Activated T-cell treated with anti-CD3 and anti-CD28 coated beads, Interleukin-2, amount 50 U/mL, for 4 hours (primary cell): ENCODE data around the gene ZRANB2. TPM values are rescaled to one million over a fixed set of nuclear protein-coding genes. Genes with fewer than 3 reads are reported as not detected.

Experiments
- ATAC-seq, 2 donors: fragments of 200-7000 bp; cut with Tn5 transposase; one replicate each; pipeline ENCODE4 v1.10.0; 2021
- DNase-seq: peaks from one replicate; pipeline ENCODE4 v3.0.0-alpha.2; 2020
- H3K27me3 Mint-ChIP-seq: one replicate; pipeline ENCODE4 v1.8.0; 2021; ENCODE audit warnings: low read depth, mixed read lengths
- H3K36me3 Mint-ChIP-seq: one replicate; pipeline ENCODE4 v1.8.0; 2022; ENCODE audit warnings: mixed read lengths; ENCODE audit not compliant: insufficient read depth
- H3K4me1 Mint-ChIP-seq: one replicate; pipeline ENCODE4 v1.8.0; 2021; ENCODE audit warnings: low read depth, mixed read lengths
- H3K4me3 Mint-ChIP-seq: one replicate; pipeline ENCODE4 v1.8.0; 2021; ENCODE audit warnings: mild to moderate bottlenecking, moderate library complexity, mixed read lengths
- H3K9me3 Mint-ChIP-seq: one replicate; pipeline ENCODE4 v1.8.0; 2021; ENCODE audit warnings: mixed read lengths
- total RNA-seq, 3 donors: library from RNA; stranded (reverse); gene quantifications; one replicate each; pipeline ENCODE4 v1.2.1, GENCODE V29; 2021

ZRANB2 gene
- total RNA-seq, 3 donors from 2014 or later: 95.0 to 106 (median 98.8) TPM

DNA sequence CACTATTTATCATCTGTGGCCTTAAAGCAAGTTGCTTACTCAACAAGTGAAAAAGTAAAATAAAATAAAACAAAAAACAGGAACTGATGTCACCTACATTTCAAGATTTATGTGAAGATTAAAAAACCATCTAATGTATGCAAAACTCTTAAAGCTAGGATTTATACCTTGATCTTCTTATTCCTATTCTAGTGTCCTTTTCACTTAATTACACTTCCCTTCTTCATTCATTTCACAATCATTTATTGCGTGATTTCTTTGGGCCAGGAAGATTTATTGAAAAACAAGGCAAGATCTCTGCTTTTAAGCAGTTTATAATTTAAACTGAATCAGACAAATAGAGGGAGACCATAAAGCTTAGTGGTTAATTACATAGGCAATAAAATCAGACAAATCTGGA lies 51.9 kb downstream of the ZRANB2 start:
- DNase-seq (no peak), ATAC-seq (no peak)
- Mint-ChIP-seq H3K4me1 (no peaks in the 10 kb centered on the region), H3K27me3 (peaks cover 11% of the 10 kb centered on the region), H3K9me3 (no peaks in the 10 kb centered on the region), H3K36me3 (no peaks in the 10 kb centered on the region), H3K4me3 (no peak overlapping the region)

GRCh38 chr1:71027991-71028390 lies 52.8 kb downstream of the ZRANB2 start:
- Mint-ChIP-seq H3K36me3 (no peaks in the 10 kb centered on the region), H3K4me3 (no peak overlapping the region), H3K9me3 (no peaks in the 10 kb centered on the region), H3K4me1 (no peaks in the 10 kb centered on the region), H3K27me3 (peaks cover 10% of the 10 kb centered on the region)
- DNase-seq: no peak
- ATAC-seq: no peak

DNA sequence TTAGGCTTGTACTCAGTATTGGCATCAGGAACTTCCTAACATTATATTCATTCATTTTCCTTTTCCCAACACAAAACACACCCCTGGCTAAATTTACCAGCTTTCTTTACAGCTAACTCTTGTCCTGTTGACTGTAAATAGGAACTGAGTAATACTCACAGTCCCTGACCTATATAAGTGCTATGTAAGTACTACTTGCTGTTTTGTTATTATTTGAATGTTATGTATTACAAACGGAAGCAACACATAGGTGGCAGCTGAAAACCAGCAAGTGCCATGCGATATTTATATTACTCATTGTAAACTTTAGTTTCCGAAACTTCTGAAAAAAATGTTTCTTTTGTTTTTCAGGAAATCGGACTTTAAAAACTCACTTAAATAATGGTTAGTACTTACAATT lies 54.7 kb downstream of the ZRANB2 start:
- H3K4me1 Mint-ChIP-seq: no peaks in the 10 kb centered on the region
- ATAC-seq (no peak), DNase-seq (no peak)
- H3K9me3 Mint-ChIP-seq: no peaks in the 10 kb centered on the region
- H3K27me3 Mint-ChIP-seq: peaks cover 7% of the 10 kb centered on the region
- no peaks in the 10 kb centered on the region for H3K36me3 Mint-ChIP-seq
- H3K4me3 Mint-ChIP-seq: no peak overlapping the region

GRCh38 chr1:71023515-71023914 lies 57.3 kb downstream of the ZRANB2 start:
- H3K9me3 Mint-ChIP-seq: no peaks in the 10 kb centered on the region
- H3K4me3 Mint-ChIP-seq: no peak overlapping the region
- peaks cover 4% of the 10 kb centered on the region for H3K27me3 Mint-ChIP-seq
- DNase-seq (no peak), ATAC-seq (no peak)
- no peaks in the 10 kb centered on the region for H3K36me3 Mint-ChIP-seq
- H3K4me1 Mint-ChIP-seq: no peaks in the 10 kb centered on the region

DNA sequence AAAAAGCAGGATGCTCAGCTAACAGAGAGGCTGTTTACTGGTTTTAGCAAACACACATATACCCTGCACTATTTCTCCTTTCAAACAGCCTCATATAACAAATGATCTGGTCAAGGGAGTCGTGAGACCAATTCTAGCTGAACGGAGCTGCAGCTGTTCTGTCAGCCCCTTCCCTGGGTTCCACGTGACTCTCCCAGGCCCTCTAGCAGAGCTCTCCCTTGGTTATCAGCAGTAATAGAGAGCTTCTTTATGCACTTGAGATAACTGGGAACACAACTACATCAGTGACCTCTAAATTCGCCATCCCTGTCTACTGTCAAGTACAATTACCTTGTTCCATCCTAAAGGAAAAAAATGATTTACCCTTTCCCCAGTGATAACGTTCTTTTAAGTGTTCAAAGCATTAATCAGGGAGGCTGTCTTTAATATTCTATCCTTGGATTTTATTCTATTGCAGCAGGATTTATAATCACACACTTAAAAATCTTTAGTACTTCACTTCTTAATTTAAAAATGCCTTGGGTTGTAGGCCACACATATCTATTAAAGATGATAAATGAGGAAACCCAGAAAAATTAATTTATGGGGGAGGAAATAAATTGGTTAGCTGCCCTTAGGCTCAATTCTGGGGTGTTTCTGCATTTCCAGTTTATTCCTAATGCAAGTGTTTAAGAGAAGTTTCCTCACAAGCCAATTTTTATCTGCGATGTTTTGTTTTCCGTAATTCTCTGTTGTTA lies 61.4 kb downstream of the ZRANB2 start:
- Mint-ChIP-seq H3K27me3 (peaks cover 6% of the 10 kb centered on the region), H3K36me3 (no peaks in the 10 kb centered on the region), H3K4me1 (no peaks in the 10 kb centered on the region), H3K4me3 (no peak overlapping the region), H3K9me3 (no peaks in the 10 kb centered on the region)
- DNase-seq (no peak), ATAC-seq (no peak)

GRCh38 chr1:71018791-71019190 lies 62.0 kb downstream of the ZRANB2 start:
- no peak for DNase-seq
- Mint-ChIP-seq H3K4me3 (no peak overlapping the region), H3K36me3 (no peaks in the 10 kb centered on the region), H3K4me1 (no peaks in the 10 kb centered on the region), H3K9me3 (no peaks in the 10 kb centered on the region), H3K27me3 (peaks cover 6% of the 10 kb centered on the region)
- no peak for ATAC-seq

GRCh38 chr1:71015745-71016144 lies 65.1 kb downstream of the ZRANB2 start:
- Mint-ChIP-seq H3K27me3 (peaks cover 6% of the 10 kb centered on the region), H3K4me1 (no peaks in the 10 kb centered on the region), H3K9me3 (no peaks in the 10 kb centered on the region), H3K36me3 (no peaks in the 10 kb centered on the region), H3K4me3 (no peak overlapping the region)
- DNase-seq (no peak), ATAC-seq (no peak)

GRCh38 chr1:71014178-71014579 lies 66.7 kb downstream of the ZRANB2 start:
- Mint-ChIP-seq H3K4me3 (no peak overlapping the region), H3K36me3 (no peaks in the 10 kb centered on the region), H3K27me3 (peaks cover 6% of the 10 kb centered on the region), H3K9me3 (no peaks in the 10 kb centered on the region), H3K4me1 (no peaks in the 10 kb centered on the region)
- ATAC-seq (no peak), DNase-seq (no peak)

Other genes starting within 250 kb of the ZRANB2 start
- gene PTGER3, start 33.2 kb downstream of the ZRANB2 start, total RNA-seq: under 1 TPM; 0.10 to 0.14 (median 0.11) TPM